GM23338 (cell line): Measurements from ENCODE around the gene GALK1.

Experiments
- POLR2AphosphoS5 ChIP-seq: IDR thresholded peaks from 2 replicates; pipeline ENCODE4 v1.6.1; 2016; ENCODE audit warnings: antibody characterized with exemption, low read depth
- TF ChIP-seq, protein P1 (sequence below), 2 experiments: fragments of 200-600 bp in 1 of 2; sonication (generic) in 1 of 2; conservative IDR thresholded peaks; 2 replicates each; pipeline versions ENCODE4 v1.5.1 to v1.6.1; 2016 to 2017; ENCODE audit warnings: antibody characterized with exemption in 2 of 2, low read depth in 2 of 2, mild to moderate bottlenecking in 2 of 2, moderate library complexity in 1 of 2

DNA sequence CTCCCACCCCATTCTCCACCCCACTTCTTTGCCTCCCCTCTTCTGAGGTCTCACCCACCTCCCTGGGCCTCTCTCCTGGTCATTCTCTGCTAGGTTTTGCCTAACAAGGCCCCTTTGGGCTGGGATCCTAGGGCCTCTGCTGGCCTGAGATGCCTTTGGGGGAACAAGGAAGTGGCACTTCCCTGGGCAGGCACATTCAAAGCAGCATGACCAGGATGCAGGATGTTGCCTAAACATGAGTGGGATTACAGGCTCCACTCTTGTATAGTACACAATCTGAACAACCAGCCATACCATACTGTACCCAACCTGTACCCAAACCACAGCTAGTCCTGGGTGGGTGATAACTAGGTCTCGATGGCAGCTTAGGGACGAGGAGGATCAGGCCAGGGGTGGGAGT is 9.0 kb downstream of the GALK1 start:
- TF ChIP-seq, protein P1, sequence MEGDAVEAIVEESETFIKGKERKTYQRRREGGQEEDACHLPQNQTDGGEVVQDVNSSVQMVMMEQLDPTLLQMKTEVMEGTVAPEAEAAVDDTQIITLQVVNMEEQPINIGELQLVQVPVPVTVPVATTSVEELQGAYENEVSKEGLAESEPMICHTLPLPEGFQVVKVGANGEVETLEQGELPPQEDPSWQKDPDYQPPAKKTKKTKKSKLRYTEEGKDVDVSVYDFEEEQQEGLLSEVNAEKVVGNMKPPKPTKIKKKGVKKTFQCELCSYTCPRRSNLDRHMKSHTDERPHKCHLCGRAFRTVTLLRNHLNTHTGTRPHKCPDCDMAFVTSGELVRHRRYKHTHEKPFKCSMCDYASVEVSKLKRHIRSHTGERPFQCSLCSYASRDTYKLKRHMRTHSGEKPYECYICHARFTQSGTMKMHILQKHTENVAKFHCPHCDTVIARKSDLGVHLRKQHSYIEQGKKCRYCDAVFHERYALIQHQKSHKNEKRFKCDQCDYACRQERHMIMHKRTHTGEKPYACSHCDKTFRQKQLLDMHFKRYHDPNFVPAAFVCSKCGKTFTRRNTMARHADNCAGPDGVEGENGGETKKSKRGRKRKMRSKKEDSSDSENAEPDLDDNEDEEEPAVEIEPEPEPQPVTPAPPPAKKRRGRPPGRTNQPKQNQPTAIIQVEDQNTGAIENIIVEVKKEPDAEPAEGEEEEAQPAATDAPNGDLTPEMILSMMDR (conservative IDR thresholded peaks at IDR 0.05; ENCODE audit: low read depth in 2 of 2), result no peak
- no peak for TF ChIP-seq POLR2AphosphoS5
